CD4-positive, alpha-beta T cell (primary cell): ENCODE results near the gene TNK2. TPM values are rescaled to one million over a fixed set of nuclear protein-coding genes. Genes with fewer than 3 reads are reported as not detected.
"Not testable (repeated sequence)": the region's sequence is repeated elsewhere in the genome, so short reads cannot be mapped to it uniquely, and the experiment has no call there.

Experiments
- ATAC-seq: fragments of 200-7000 bp; cut with Tn5 transposase; one replicate; pipeline ENCODE4 v1.10.0; 2022; ENCODE audit warnings: mild to moderate bottlenecking; ENCODE audit not compliant: poor library complexity
- CTCF ChIA-PET: fragments of 350-600 bp; sonication (Branson Sonifier 250); formaldehyde crosslinking; loops from one replicate; lab custom pipeline; 2021; ENCODE audit warnings: antibody characterized with exemption, inconsistent platforms; lab: Charles Lee
- POLR2A ChIA-PET: fragments of 350-600 bp; sonication (Branson Sonifier 250); formaldehyde crosslinking; loops from one replicate; lab custom pipeline; 2021; ENCODE audit warnings: antibody characterized with exemption, inconsistent platforms; lab: Charles Lee
- DNase-seq, 14 experiments: peaks; one replicate each; pipeline ENCODE4 v3.0.0-alpha.2; 2013 to 2020; ENCODE audit warnings: mixed read lengths in 2 of 14
- H3K27ac ChIP-seq, 2 donors: one replicate each; pipeline versions ENCODE4 v1.5.1 to v1.7.0; 2013; ENCODE audit warnings: low read length in 2 of 2, low read depth in 1 of 2, mild to moderate bottlenecking in 1 of 2
- H3K27me3 ChIP-seq, 2 experiments: 1 replicate in 1 of 2; 2 replicates in 1 of 2; pipeline versions ENCODE4 v1.6.1 to v1.7.0; 2013; ENCODE audit warnings: low read length in 2 of 2, control low read depth in 1 of 2, mild to moderate bottlenecking in 1 of 2, moderate library complexity in 1 of 2; ENCODE audit not compliant: insufficient read depth in 2 of 2, control insufficient read depth in 1 of 2
- H3K36me3 ChIP-seq: one replicate; pipeline ENCODE4 v1.6.1; 2013; ENCODE audit warnings: low read length, control low read depth; ENCODE audit not compliant: insufficient read depth
- H3K4me1 ChIP-seq: one replicate; pipeline ENCODE4 v1.6.1; 2013; ENCODE audit warnings: low read length, control low read depth; ENCODE audit not compliant: insufficient read depth
- H3K4me3 ChIP-seq: one replicate; pipeline ENCODE4 v1.5.1; 2013; ENCODE audit warnings: mild to moderate bottlenecking, low read length, moderate library complexity
- H3K9me3 ChIP-seq, 2 experiments: 1 replicate in 1 of 2; 2 replicates in 1 of 2; pipeline versions ENCODE4 v1.6.1 to v1.7.0; 2013; ENCODE audit warnings: low read length in 2 of 2, mild to moderate bottlenecking in 2 of 2, control low read depth in 1 of 2, moderate library complexity in 1 of 2; ENCODE audit not compliant: control insufficient read depth in 1 of 2, insufficient read depth in 1 of 2
- H3K27ac Mint-ChIP-seq: one replicate; pipeline ENCODE4 v1.8.0; 2020; ENCODE audit warnings: mixed read lengths
- H3K27me3 Mint-ChIP-seq: one replicate; pipeline ENCODE4 v1.8.0; 2021; ENCODE audit warnings: mixed read lengths
- H3K36me3 Mint-ChIP-seq: one replicate; pipeline ENCODE4 v1.8.0; 2021; ENCODE audit warnings: low read depth, mixed read lengths
- H3K4me1 Mint-ChIP-seq: one replicate; pipeline ENCODE4 v1.8.0; 2021; ENCODE audit warnings: low read depth, mixed read lengths
- H3K4me3 Mint-ChIP-seq: one replicate; pipeline ENCODE4 v1.8.0; 2020; ENCODE audit warnings: mild to moderate bottlenecking, mixed read lengths
- H3K9me3 Mint-ChIP-seq: one replicate; pipeline ENCODE4 v1.8.0; 2020; ENCODE audit warnings: mixed read lengths
- CTCF ChIP-seq: fragments of 200-600 bp; IDR thresholded peaks from one replicate; pipeline ENCODE4 v1.8.0; 2022; ENCODE audit warnings: antibody characterized with exemption, mild to moderate bottlenecking
- intact Hi-C, 2 experiments: fragments of 100-400 bp; cut with DNase I in 1 of 2; cut with micrococcal nuclease in 1 of 2; formaldehyde crosslinking; loops; one replicate each; pipeline versions ENCODE4 v1.15.1 to v1.9.0; 2023 to 2025; cut with DNase I, micrococcal nuclease
- total RNA-seq, 174 experiments: library from RNA in 2 of 174; stranded (reverse) in 2 of 174; gene quantifications; one replicate each; pipeline ENCODE4 v1.2.3 and lab custom pipeline; 2021 to 2026

TNK2 gene
- total RNA-seq, 2 experiments from 2014 or later, result 161 to 171 TPM

- H3K36me3 ChIP-seq, result no peaks in the 10 kb centered on the region
- no peak for TF ChIP-seq CTCF
- H3K36me3 Mint-ChIP-seq, result no peaks in the 10 kb centered on the region
- ATAC-seq (no peak), DNase-seq (no peak)
- peaks cover 0 to 3% of the 10 kb centered on the region in 2 experiments for H3K27me3 ChIP-seq
- H3K4me1 Mint-ChIP-seq, result no peaks in the 10 kb centered on the region
- H3K9me3 ChIP-seq, result no peaks in the 10 kb centered on the region
- H3K4me3 Mint-ChIP-seq, result no peak overlapping the region
- ChIA-PET POLR2A (no interaction called here), CTCF (no interaction called here)
- H3K27ac ChIP-seq, result no peak overlapping the region
- intact Hi-C loops, result no loop called here
- no peaks in the 10 kb centered on the region for H3K9me3 Mint-ChIP-seq
- H3K27ac Mint-ChIP-seq, result no peak overlapping the region
- no peaks in the 10 kb centered on the region for H3K4me1 ChIP-seq
- H3K27me3 Mint-ChIP-seq, result no peaks in the 10 kb centered on the region
- H3K4me3 ChIP-seq, result no peak overlapping the region
These were observed 83.2 kb downstream of the TNK2 start for GRCh38 chr3:195825191-195825588.

GRCh38 chr3:195824425-195825190 is 83.7 kb downstream of the TNK2 start:
- H3K4me1 Mint-ChIP-seq, H3K4me1 ChIP-seq, H3K27ac ChIP-seq, POLR2A ChIA-PET, intact Hi-C loops, H3K4me3 Mint-ChIP-seq, H3K27ac Mint-ChIP-seq, H3K27me3 ChIP-seq, H3K36me3 ChIP-seq, H3K27me3 Mint-ChIP-seq, CTCF ChIA-PET, H3K9me3 Mint-ChIP-seq, H3K9me3 ChIP-seq, ATAC-seq, DNase-seq, H3K36me3 Mint-ChIP-seq, H3K4me3 ChIP-seq: not testable (repeated sequence)

- Histone ChIP-seq H3K4me1 (no peaks in the 10 kb centered on the region), H3K27me3 (peaks cover 0 to 3% of the 10 kb centered on the region in 2 experiments), H3K9me3 (no peaks in the 10 kb centered on the region), H3K4me3 (no peak overlapping the region), H3K36me3 (no peaks in the 10 kb centered on the region), H3K27ac (no peak overlapping the region)
- no peak for ATAC-seq
- Mint-ChIP-seq H3K4me3 (no peak overlapping the region), H3K4me1 (no peaks in the 10 kb centered on the region), H3K36me3 (no peaks in the 10 kb centered on the region), H3K9me3 (no peaks in the 10 kb centered on the region), H3K27ac (no peak overlapping the region), H3K27me3 (no peaks in the 10 kb centered on the region)
- DNase-seq, result no peak
- intact Hi-C loops, result no loop called here
- no peak for TF ChIP-seq CTCF
- POLR2A ChIA-PET, result no interaction called here
- CTCF ChIA-PET, result no interaction called here
These were observed 84.4 kb downstream of the TNK2 start for GRCh38 chr3:195823999-195824398.

- no peaks in the 10 kb centered on the region for H3K4me1 Mint-ChIP-seq
- H3K27ac ChIP-seq, result no peak overlapping the region
- no peaks in the 10 kb centered on the region for H3K36me3 Mint-ChIP-seq
- intact Hi-C loops, result no loop called here
- H3K27ac Mint-ChIP-seq, result no peak overlapping the region
- ATAC-seq (no peak), DNase-seq (no peak)
- H3K9me3 Mint-ChIP-seq, result no peaks in the 10 kb centered on the region
- peaks cover 0 to 3% of the 10 kb centered on the region in 2 experiments for H3K27me3 ChIP-seq
- no peak overlapping the region for H3K4me3 ChIP-seq
- ChIA-PET CTCF (no interaction called here), POLR2A (no interaction called here)
- no peak overlapping the region for H3K4me3 Mint-ChIP-seq
- no peak for TF ChIP-seq CTCF
- H3K4me1 ChIP-seq, result no peaks in the 10 kb centered on the region
- H3K9me3 ChIP-seq, result no peaks in the 10 kb centered on the region
- H3K36me3 ChIP-seq, result no peaks in the 10 kb centered on the region
- no peaks in the 10 kb centered on the region for H3K27me3 Mint-ChIP-seq
These were observed 85.1 kb downstream of the TNK2 start for GRCh38 chr3:195823280-195823679.
